ENCODE results near the gene PLB1. TPM values are rescaled to one million over a fixed set of nuclear protein-coding genes. Genes with fewer than 3 reads are reported as not detected.
A peak's percentile ranks its signal among the peaks of the same experiment; 100 is the strongest.

Gene PLB1
- total RNA-seq, 1 experiment from 2014 or later: 0.91 TPM

GRCh38 chr2:28602751-28603639 lies 107.1 kb downstream of the PLB1 start:
- TF ChIP-seq CTCF (IDR thresholded peaks at IDR 0.05; ENCODE audit: unreplicated experiment): no peak
- H3K27ac Mint-ChIP-seq (ENCODE audit: low read depth, unreplicated experiment): peak overlapping the region; percentile 12
- intact Hi-C loops (cut with micrococcal nuclease): no loop called here
- peaks cover 17% of the 10 kb centered on the region for H3K4me1 Mint-ChIP-seq (ENCODE audit: insufficient read depth, unreplicated experiment)
- no TSS peak for BruUV-seq (replicated peaks)
- H3K36me3 Mint-ChIP-seq (ENCODE audit: insufficient read depth, unreplicated experiment): no peaks in the 10 kb centered on the region
- no peak for DNase-seq (ENCODE audit: unreplicated experiment)
- no peaks in the 10 kb centered on the region for H3K9me3 Mint-ChIP-seq (ENCODE audit: unreplicated experiment)
- POLR2A ChIA-PET: interaction anchor here (1.1 to 1.8 kb wide), 2 partner anchors 8 to 113 kb away, joined by 3 to 6 read pairs; no protein-coding TSS in a partner anchor
- CTCF ChIA-PET: interaction anchor here (1.0 to 1.1 kb wide), 2 partner anchors 9 kb away, joined by 3 to 4 read pairs; no protein-coding TSS in a partner anchor
- H3K27me3 Mint-ChIP-seq (ENCODE audit: insufficient read depth, unreplicated experiment): no peaks in the 10 kb centered on the region
- no peak overlapping the region for H3K4me3 Mint-ChIP-seq (ENCODE audit: unreplicated experiment)

DNA sequence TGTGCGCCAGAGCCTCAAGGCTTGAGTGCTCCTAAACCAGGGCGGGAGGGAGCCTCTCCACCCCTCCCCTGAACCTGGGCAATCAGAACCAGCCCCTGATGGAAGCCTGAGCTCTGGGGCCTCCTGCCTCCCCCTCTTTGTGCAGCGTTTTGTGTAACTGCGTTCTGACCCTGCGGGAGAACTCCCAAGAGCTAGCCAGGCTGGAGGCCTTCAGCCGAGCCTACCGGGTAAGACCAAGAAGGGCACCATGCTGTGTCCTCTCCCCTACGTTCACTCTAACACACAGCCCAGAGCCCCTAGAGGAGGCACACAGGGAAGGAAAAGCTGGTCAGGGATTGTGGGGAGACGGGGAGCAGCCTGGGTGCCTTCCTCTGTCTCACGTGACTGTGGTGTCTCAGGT lies 108.0 kb downstream of the PLB1 start:
- ChIA-PET POLR2A (interaction anchor here (1.1 to 1.8 kb wide), 2 partner anchors 9 to 112 kb away, joined by 3 to 6 read pairs; no protein-coding TSS in a partner anchor), CTCF (interaction anchor here (1.0 kb wide), 1 partner anchor 10 kb away, joined by 4 read pairs; no protein-coding TSS in a partner anchor)
- no TSS peak for BruUV-seq (replicated peaks)
- TF ChIP-seq CTCF (IDR thresholded peaks at IDR 0.05; ENCODE audit: unreplicated experiment): no peak
- no peak for DNase-seq (ENCODE audit: unreplicated experiment)
- H3K27ac Mint-ChIP-seq (ENCODE audit: low read depth, unreplicated experiment): no peak overlapping the region
- no peaks in the 10 kb centered on the region for H3K27me3 Mint-ChIP-seq (ENCODE audit: insufficient read depth, unreplicated experiment)
- peaks cover 22% of the 10 kb centered on the region for H3K4me1 Mint-ChIP-seq (ENCODE audit: insufficient read depth, unreplicated experiment)
- H3K36me3 Mint-ChIP-seq (ENCODE audit: insufficient read depth, unreplicated experiment): no peaks in the 10 kb centered on the region
- no peaks in the 10 kb centered on the region for H3K9me3 Mint-ChIP-seq (ENCODE audit: unreplicated experiment)
- intact Hi-C loops (cut with micrococcal nuclease): no loop called here
- no peak overlapping the region for H3K4me3 Mint-ChIP-seq (ENCODE audit: unreplicated experiment)

- ChIA-PET CTCF (interaction anchor here (1.0 kb wide), 1 partner anchor 11 kb away, joined by 4 read pairs; no protein-coding TSS in a partner anchor), POLR2A (interaction anchor here (1.8 kb wide), 1 partner anchor 10 kb away, joined by 6 read pairs; no protein-coding TSS in a partner anchor)
- no peak for TF ChIP-seq CTCF (IDR thresholded peaks at IDR 0.05; ENCODE audit: unreplicated experiment)
- Mint-ChIP-seq H3K27me3 (ENCODE audit: insufficient read depth, unreplicated experiment) (no peaks in the 10 kb centered on the region), H3K27ac (ENCODE audit: low read depth, unreplicated experiment) (no peak overlapping the region), H3K36me3 (ENCODE audit: insufficient read depth, unreplicated experiment) (no peaks in the 10 kb centered on the region), H3K4me1 (ENCODE audit: insufficient read depth, unreplicated experiment) (peaks cover 27% of the 10 kb centered on the region), H3K9me3 (ENCODE audit: unreplicated experiment) (peaks cover under 1% of the 10 kb centered on the region), H3K4me3 (ENCODE audit: unreplicated experiment) (no peak overlapping the region)
- no peak for DNase-seq (ENCODE audit: unreplicated experiment)
- intact Hi-C loops (cut with micrococcal nuclease): no loop called here
- BruUV-seq (replicated peaks): no TSS peak
Observed at GRCh38 chr2:28604284-28604843, 108.5 kb downstream of the PLB1 start.

DNA sequence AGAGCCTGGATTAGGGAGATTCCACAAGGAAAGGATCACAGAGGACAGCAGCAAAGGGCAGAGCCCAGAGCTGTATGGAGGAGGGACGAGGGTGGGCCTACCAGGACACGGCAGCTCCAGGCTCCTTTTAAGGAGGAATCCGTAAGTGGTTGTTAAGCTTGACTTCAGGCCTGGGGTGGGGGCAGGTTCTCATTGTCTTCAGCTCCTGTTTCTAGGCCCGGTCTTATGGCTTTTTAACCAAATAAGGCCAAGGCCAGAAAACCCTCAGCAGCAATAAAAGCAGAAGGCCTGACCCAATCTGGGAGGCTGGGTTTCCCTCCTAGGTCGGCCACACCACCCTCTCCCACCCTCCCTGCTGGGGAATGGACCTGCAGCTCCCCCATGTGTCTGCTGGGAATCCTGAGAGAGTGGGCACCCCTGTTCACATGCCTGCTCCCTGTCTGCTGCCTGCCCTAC lies 111.2 kb downstream of the PLB1 start:
- DNase-seq (ENCODE audit: unreplicated experiment): no peak
- Mint-ChIP-seq H3K9me3 (ENCODE audit: unreplicated experiment) (peaks cover 6% of the 10 kb centered on the region), H3K4me1 (ENCODE audit: insufficient read depth, unreplicated experiment) (peaks cover 47% of the 10 kb centered on the region), H3K4me3 (ENCODE audit: unreplicated experiment) (no peak overlapping the region), H3K27ac (ENCODE audit: low read depth, unreplicated experiment) (no peak overlapping the region), H3K36me3 (ENCODE audit: insufficient read depth, unreplicated experiment) (no peaks in the 10 kb centered on the region), H3K27me3 (ENCODE audit: insufficient read depth, unreplicated experiment) (no peaks in the 10 kb centered on the region)
- no TSS peak for BruUV-seq (replicated peaks)
- intact Hi-C loops (cut with micrococcal nuclease): no loop called here
- CTCF ChIA-PET: interaction anchor here (0.8 to 2.0 kb wide), 4 partner anchors 10 to 44 kb away, joined by 4 to 17 read pairs (median 4); no protein-coding TSS in a partner anchor
- TF ChIP-seq CTCF (IDR thresholded peaks at IDR 0.05; ENCODE audit: unreplicated experiment): no peak
- POLR2A ChIA-PET: interaction anchor here (0.6 to 1.0 kb wide), 3 partner anchors 14 to 154 kb away, joined by 3 read pairs; no protein-coding TSS in a partner anchor
